GM18520 (cell line): ENCODE results near the gene HMGB1.

Experiments
- ATAC-seq: cut with Tn5 transposase; IDR thresholded peaks from one replicate; pipeline ENCODE4 v1.9.1; 2021; ENCODE audit not compliant: unreplicated experiment

The HMGB1 gene

DNA sequence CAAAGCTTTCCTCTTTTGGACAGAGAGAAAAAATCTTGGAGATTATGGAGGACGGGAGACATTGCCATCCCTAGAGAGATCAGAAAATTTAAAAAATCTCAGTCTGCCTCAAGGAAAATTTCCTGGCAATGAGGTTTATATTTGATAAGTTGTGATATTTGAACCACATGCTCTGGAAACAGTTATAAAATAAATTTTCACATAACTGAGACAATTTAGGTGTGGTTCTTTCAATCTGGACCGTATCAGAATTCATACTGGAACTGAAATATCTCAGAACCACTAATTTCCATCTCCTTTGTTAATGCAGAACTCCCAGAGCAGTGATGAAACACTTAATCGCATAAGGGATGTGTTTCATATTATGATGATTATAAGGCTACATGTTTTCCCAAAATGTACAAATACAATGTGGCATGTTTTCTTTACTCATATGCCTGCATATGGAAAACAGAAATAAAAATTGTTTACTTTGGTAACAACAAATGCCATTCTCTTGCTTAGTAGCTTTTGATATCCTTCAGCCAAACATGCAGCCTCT lies 29.8 kb downstream of the HMGB1 start:
- no peak for ATAC-seq

DNA sequence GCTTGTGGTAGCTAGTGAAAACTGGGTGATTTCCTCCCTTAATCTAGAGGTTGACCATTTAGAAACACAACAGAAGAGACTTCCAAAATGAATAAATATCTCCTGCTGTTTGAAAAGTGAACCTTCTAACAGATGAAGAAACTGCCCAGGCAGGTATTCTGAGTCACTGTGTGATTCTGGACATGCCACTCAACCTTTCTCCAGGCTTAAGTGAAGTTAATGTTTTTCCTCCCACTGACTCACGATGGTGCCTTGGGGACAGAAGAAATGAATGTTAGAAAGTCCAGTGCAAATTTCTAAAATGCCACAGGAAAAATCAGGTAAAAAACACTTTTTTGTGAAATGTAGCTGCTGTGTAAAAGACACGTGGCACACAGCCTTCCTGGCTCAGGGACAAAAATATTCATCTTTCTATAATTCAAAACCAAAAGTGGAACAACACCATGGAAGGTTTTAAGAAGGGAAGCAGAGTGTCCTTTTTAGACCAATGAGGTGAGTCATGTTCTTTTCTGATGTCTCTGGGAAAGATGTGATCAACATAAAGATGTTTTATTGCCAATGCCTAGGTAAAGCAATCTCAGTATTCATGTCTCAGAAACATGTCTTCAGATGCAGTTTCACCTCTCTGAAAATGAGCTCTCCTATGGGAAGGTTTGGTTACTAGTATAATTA lies 34.3 kb downstream of the HMGB1 start:
- no peak for ATAC-seq

DNA sequence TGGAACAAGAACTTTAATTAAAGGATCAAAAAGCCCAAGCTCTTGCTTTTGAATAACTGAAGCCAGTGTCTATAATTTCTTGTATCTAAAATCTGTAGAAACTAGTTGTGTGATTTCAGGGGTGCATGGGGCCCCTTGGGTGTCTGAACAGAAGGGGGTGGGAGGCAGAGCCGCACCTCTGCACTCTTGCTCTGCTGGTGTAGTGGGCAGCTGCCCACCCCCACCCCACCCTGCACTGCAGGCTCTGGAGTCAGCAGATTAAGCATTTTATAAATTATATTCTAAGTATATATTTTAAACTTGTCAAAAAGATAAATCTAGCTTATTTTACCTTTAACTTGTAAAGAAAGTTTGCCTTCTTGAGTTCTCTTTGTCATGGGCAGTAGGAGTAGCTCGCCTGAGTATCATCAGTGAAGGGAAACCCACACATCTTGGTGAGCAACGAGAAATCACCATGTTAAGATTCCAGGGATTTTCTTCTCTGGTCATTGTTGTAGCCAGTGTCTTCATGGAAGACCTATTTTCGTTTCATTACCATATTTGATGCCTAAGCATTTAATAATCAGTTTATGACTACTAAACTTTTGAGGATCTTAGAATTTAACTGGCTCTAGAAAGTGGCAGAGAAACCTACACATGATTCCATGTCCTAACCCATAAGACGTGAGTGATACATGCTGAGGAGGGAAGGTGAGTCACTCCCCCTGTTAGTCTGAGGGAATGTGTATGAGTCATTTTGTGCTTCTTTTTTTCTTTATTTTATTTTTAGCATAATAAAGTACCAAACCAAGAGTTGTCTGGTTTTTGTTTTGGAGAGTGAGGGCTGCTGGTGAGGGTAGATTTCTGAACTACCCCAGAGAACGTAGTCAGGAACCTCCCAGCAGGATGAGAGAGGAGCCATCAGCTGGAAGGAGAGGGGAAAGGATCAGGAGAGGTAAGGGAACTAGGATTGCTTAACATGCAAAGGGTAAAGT lies 35.7 kb downstream of the HMGB1 start:
- peak; percentile 62 for ATAC-seq

DNA sequence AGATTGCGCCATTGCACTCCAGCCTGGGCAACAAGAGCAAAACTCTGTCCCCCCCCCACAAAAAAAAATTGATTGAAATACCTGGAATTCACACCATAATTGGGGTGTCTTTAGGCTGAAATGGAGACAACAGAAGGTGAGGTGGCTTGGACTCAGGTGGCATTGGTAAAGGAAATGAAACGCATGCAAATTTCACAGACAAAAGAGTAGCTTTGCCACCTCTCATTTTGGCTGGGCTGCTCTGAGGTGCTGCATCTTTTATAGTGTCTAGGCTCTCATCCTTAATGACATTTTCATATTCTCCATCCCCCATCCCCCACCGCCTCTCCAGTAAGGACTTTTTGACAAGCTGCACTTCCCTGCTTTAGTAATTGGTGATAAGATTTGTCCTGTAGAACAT lies 36.5 kb downstream of the HMGB1 start:
- ATAC-seq, result no peak

DNA sequence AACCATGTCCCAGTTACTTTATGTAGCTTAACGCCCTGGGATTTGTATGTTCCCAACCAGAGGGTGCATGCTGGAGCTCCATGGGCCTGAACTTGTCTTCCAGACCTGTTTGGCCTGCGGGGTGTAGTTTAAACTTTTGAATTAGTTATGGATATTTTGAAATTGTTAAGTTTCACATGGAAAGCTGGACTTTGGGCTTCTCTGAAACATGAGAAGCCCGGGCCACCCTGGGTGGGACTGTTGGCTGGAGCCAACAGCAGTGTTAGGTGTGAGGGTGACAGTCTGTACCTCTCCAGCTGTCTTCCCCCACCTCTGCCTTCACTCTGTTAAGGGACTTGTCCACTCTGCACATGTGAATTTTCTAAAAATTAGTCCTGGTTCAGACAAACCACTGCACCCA lies 41.8 kb downstream of the HMGB1 start:
- ATAC-seq, result no peak

DNA sequence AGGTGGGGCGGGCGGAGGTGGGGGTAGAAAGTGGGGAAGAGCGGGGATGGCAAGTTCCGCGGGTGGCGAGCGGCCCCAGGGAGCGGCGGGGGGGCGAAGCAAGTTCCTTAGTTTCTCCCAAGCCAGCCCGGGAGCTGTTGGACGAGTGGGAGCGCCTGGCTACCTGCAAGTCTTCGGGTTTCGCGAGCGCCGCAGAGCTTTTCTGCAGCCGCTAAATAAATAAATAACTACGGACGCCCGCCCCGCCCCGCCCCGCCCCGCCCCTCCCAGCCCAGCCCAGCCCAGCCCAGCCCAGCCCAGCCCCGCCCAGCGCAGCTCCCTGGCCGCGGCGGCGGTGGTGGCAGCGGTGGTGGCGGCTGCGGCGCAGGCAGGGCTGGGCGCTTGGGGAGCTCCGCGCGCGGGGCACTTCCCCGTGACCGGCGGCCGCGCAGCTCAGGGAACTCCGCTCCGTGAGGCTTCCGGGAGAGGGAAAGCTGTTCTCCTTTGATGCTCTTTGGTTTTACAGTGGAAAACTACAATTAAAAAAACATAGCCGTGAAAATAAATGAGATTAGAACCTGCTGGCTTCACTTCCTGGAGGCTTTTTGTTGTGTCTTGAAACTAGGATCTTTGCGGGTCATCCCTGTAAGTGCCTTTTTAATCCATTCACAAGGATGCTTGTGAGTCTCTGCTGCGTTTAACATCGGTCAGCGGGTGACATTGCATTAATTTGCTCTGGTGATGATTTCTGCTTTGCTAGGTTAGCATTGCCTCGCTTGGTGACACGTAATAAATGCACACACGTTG lies 43.5 kb downstream of the HMGB1 start, which contains the start of gene UBE2L5:
TSS of gene UBE2L5 (plus strand) at position 440 of the 786 bp plus-strand sequence. CDS start 5,498 bp downstream, outside the sequence.
- ATAC-seq, result peak; percentile 67

DNA sequence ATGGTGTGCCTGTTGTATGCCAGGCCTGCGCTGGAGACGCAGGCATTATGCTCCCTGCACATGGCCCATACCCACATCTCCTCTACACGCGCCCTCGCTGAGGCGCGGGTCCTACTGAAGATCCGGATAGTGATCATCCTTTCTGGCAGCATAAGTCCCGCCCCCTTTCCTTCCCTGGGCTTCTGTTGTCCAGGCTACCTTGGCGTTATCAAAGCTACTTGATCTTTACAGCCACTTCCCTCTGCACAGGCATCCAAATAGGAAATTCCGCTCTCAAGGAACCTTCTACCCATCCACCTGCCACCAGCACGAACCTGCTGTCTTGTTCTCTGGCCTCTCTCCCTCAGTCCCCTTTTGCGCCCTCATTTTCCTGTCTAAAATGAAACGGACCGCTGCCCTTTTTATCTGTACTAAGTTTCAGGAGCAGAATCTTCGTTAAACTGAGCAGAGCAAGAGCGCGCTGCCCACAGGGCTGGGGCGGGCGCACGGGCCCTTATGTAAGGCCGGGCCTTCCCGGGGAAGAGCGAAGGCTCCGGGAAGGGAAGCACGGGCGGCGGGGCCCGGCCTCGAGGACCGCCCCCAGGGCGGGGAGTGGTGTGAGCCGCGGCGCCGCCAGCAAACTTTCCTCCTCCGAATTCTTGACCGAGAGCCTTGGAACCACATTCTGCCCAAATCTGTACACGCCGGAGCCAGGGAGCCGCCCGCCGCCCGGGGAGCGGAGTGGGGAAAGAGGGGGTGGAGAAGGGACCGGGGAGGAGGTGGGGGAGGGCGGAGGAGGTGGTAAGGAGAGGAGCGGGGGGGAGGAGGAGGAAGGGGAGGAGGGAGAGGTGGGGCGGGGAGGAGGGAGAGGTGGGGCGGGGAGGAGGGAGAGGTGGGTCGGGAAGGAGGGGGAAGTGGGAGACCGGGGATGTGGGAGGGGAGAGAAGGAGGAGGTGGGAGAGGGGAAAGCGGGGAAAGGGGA lies 44.4 kb downstream of the HMGB1 start:
- ATAC-seq, result peak; percentile 30

DNA sequence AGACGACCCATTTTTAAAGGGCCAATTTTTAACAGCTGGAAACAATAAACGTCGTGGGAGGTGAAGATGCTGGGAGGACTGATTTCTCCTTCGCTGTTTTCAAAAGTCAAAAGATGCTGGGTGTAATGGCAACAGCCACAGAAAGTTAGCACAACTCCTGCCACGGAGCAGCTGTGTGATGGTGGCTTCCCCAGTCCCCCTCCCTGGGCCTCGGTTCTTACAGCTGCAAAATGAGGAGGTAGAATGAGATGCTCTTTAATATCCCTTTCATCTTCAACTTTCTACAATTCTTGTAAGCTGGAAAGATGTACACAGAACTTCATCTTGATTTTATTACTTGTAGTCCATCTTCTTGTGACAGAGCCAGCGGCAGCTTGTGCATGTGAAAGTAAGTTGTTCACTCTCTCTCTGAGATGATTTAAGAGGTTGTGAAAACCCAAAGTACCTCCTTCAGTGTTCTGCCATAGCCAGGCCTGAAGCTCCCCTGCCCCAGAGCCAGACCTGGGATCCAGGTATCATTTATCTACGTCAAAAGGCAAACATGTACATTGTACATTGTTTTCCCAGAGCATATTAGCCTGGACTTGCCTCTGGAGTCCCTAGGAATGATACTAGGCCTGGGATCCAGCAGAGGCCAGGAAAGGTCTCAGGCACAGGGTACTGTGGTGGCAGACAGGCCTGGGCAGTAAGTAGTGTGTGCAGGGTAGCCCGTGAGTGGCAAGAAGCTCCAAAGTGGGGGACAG lies 46.8 kb downstream of the HMGB1 start:
- no peak for ATAC-seq

DNA sequence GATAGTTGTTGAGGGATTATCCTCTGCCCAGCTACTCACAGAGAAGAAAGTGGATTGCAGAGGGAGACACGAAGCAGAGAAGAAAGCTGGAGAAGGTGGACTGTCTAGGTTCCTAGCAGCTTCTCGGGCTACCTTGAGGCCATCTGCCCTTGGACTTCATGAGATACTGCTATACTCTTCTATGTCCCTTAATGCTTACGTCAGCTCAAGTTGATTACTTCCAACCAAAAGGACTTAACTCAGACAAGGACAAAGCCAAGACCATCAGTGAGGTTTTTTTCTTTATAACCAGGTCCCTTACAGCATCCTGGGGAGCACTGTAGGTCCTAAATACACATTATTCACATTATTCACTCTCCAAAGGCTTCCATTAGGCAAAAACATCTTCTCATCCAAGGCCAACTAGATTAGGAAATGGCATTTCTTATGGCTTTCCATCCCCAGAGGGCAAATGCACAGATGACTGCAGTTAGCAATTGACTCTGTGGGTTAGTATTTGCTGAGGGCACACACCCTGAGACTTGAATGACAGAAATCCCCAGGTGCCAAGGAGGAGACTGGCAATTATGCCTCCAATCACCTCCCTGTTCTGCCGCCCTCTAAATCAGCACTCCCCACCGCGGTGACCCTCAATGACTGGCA lies 47.5 kb downstream of the HMGB1 start:
- no peak for ATAC-seq

DNA sequence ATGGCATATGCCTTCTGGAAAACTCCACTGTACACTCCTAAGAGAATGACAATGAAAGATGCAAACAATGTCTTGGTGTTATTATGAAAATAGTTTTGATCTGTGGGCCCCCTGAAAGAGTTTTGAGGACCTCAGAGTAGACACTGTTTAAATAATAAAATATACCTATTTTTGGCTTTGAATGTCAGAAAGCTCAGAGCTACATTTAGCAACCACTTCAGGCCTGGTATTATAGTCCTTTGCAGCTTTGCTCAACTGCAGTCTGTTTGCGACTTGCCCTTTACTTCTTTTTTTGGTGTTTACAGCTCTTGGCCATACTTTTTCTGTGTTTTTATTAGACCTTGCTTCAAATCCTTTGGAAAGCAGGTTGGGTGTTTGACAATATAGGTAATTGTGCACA lies 49.3 kb downstream of the HMGB1 start:
- no peak for ATAC-seq

DNA sequence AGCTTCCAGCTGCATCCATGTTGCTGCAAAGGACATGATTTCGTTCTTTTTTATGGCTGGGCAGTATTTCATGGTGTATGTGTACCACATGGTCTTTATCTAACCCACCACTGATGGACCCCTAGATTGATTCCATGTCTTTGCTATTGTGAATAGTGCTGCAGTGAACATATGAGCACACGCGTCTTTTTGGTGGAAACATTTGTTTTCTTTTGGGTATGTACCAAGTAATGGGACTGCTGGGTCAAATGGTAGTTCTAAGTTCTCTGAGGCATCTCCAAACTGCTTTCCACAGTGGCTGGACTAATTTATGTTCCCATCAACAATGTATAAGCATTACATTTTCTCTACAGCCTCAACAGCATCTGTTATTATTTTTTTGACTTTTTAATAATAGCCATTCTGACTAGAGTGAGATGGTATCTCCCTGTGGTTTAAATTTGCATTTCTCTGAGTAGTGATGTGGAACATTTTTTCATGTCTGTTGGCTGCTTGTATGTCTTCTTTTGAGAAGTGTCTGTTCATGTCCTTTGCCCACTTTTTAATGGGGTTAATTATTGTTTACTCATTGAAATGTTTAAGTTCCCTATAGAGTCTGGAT lies 50.2 kb downstream of the HMGB1 start:
- ATAC-seq, result peak; percentile 80

DNA sequence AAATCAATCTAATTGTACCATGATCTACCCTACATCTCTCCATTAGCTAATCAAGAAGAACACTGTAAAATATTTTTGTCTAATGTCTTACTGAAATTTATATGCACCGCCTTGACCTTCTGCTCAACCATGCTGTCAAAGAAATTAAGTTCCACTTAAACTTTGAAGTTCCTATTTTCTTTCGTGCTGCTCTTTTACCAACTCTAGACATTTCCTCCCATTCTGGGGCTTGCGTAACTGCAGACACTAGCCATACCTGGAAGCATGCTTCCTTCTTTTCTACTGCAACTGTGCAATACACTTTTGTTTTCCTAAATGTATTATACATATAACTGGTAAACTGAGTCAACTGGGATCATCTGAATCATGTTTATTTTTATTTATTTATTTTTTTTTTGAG lies 51.9 kb downstream of the HMGB1 start:
- ATAC-seq, result no peak

DNA sequence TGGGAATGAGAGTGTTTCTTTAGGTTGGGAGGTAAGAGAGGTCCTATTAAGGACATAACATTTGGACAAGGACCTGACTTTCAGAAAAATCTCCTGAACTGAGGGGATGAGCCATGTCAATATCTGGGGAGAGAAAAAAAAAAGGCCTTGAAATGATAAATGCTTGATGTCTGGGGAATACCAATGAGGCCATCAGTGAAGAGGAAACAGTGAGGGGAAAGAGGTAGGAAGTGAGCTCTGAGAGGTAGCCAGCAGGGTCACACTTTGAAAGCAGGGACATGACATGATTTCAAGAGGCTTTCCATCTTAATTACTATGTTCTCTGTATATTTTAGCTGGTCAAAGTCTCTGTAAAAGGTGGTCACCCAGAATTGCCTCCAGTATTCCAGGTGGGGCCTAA lies 53.4 kb downstream of the HMGB1 start:
- no peak for ATAC-seq

DNA sequence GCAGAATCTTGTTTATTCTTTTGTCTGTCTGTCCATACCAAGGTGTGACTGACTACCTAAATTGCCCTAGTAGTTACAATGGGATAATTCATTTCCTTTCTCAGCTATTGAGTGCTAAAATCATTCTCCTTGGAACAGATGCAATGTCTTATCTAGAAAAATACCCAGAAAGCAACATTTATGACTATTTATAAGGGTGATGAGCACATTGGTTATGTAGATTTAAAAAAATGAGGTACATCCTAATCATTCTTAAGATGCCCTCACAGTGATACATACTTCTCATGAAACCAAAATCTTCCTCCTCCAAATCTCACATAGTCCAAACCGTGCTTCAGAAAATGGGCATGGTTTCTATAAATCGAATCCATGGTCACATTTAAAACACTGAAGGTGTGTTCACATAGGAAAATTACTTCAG lies 55.0 kb downstream of the HMGB1 start:
- no peak for ATAC-seq

DNA sequence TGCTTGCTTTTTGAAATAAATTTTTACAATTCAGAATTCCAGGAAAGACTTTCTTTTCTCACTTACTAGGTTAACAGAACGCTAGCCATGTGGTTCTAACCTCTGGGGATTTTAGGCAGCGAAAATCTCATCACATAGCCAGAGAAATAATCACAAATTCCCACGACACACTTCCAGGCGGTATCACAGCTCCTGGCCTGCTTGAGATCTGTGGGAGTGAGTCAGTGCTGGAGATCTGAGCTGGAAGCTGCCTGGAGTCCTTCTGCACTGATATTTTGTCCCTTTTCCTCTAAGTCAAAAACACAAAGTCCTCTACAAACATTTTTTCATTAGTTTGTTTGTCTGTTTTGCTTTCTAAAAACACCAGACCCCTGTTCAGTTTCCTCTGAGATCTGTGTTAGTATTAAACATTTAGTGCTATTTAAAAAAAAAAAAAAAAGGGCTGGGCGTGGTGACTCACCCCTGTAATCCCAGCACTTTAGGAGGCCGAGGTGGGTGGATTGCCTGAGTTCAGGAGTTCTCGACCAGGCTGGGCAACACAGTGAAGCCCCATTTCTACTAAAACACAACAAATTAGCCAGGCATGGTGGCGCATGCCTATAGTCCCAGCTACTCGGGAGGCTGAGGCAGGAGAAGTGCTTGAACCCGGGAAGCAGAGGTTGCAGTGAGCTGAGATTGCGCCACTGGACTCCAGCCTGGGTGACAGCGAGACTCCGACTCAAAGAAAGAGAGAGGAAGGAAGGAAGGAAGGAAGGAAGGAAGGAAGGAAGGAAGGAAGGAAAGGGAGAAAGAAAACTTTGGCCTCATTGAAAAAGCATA lies 55.6 kb downstream of the HMGB1 start:
- ATAC-seq, result no peak

DNA sequence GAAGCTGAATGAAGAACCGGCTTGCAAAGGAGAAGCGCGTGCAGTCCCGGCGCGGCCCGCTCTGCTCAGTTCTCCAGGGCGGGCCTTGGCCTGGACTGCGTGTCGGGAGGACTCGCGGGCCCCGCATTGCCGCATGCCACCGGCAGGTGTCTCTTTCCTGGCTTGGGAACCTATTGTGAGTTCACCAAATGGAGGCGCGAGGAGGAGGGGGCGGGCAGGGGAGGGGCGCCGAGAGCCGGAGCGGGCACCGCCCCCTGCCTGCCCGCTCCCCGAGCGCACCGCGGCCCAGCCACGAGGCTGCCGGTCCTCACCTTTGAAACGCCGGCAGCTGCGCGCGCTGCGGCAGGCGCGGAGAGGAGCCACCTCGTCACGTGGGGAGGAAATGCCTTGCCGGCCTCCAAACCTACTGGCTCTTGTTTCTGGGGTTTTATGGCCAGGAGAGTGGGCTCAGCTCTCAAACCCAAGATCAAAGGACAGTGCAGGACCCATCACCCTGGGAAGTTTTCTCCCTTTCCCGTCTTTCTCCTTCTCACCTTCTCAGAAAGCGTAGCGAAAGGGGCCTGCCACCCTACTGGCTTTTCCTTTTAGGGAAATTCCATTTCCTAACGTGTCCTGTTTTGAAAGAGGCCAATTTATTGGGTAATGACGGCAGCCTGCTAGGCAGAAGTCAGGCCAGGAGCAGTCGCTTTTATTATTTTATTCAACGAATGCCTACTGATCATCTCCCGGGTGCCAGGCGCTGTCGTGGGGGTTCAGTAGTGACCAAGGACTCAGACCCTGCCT lies 57.2 kb downstream of the HMGB1 start:
- peak; percentile 92 for ATAC-seq
